Measurements from ENCODE around the gene FRMD6. TPM values are rescaled to one million over a fixed set of nuclear protein-coding genes. Genes with fewer than 3 reads are reported as not detected.
A peak's percentile ranks its signal among the peaks of the same experiment; 100 is the strongest.

The FRMD6 gene

GRCh38 chr14:51774209-51774608, 122.5 kb downstream of the FRMD6 start:
- H3K36me3 ChIP-seq (ENCODE audit: control insufficient read depth, insufficient read depth, low read length), result no peaks in the 10 kb centered on the region
- no CpG with 5 or more reads among the region's 19 CpGs for WGBS (ENCODE audit: extremely low coverage, insufficient coverage, low lambda C conversion rate)
- no peaks in the 10 kb centered on the region for H3K79me2 ChIP-seq (ENCODE audit: control insufficient read depth, insufficient read depth, low read length)

GRCh38 chr14:51776102-51776894, 124.6 kb downstream of the FRMD6 start:
- Histone ChIP-seq H2BK5ac (ENCODE audit: low read length) (no peak overlapping the region), H2AK5ac (ENCODE audit: low read length) (no peak overlapping the region), H2BK15ac (replicated peaks; ENCODE audit: low read depth) (no peak overlapping the region), H3K4me3 (ENCODE audit: low read length) (no peak overlapping the region), H3K79me2 (ENCODE audit: control insufficient read depth, insufficient read depth, low read length) (no peaks in the 10 kb centered on the region), H3K4ac (ENCODE audit: low read depth, low read length) (no peak overlapping the region), H3K79me1 (ENCODE audit: low read length) (no peaks in the 10 kb centered on the region), H3K9ac (ENCODE audit: low read length) (no peak overlapping the region), H2BK120ac (ENCODE audit: low read depth, low read length) (no peak overlapping the region), H3K4me2 (ENCODE audit: low read length) (peak overlapping the region; percentile 11), H3K23ac (ENCODE audit: low read length) (no peak overlapping the region), H3K4me1 (ENCODE audit: control insufficient read depth, low read depth, low read length) (no peaks in the 10 kb centered on the region), H3K36me3 (ENCODE audit: control insufficient read depth, insufficient read depth, low read length) (no peaks in the 10 kb centered on the region), H4K5ac (ENCODE audit: low read length) (no peak overlapping the region), H4K8ac (ENCODE audit: low read depth, low read length) (no peak overlapping the region), H3K18ac (ENCODE audit: low read length) (no peak overlapping the region), H3K27ac (ENCODE audit: low read depth, low read length) (no peak overlapping the region), H3K27me3 (ENCODE audit: insufficient read depth, low read length, poor library complexity) (no peaks in the 10 kb centered on the region), H3K56ac (ENCODE audit: low read length) (peak overlapping the region; percentile 54)
- peak; percentile 94 for DNase-seq
- WGBS (ENCODE audit: extremely low coverage, insufficient coverage, low lambda C conversion rate), result no CpG with 5 or more reads among the region's 13 CpGs

More at GRCh38 chr14:51774209-51774608, 122.5 kb downstream of the FRMD6 start:
- no peak overlapping the region for H4K8ac ChIP-seq (ENCODE audit: low read depth, low read length)
- H3K18ac ChIP-seq (ENCODE audit: low read length), result no peak overlapping the region
- no peak overlapping the region for H3K23ac ChIP-seq (ENCODE audit: low read length)
- no peak overlapping the region for H3K9ac ChIP-seq (ENCODE audit: low read length)
- H3K27ac ChIP-seq (ENCODE audit: low read depth, low read length), result no peak overlapping the region
- no peaks in the 10 kb centered on the region for H3K79me1 ChIP-seq (ENCODE audit: low read length)
- DNase-seq, result no peak
- no peaks in the 10 kb centered on the region for H3K4me1 ChIP-seq (ENCODE audit: control insufficient read depth, low read depth, low read length)
- H2BK15ac ChIP-seq (replicated peaks; ENCODE audit: low read depth), result no peak overlapping the region
- H3K56ac ChIP-seq (ENCODE audit: low read length), result no peak overlapping the region
- no peak overlapping the region for H2BK120ac ChIP-seq (ENCODE audit: low read depth, low read length)
- no peak overlapping the region for H4K5ac ChIP-seq (ENCODE audit: low read length)
- no peak overlapping the region for H3K4me2 ChIP-seq (ENCODE audit: low read length)
- H2BK5ac ChIP-seq (ENCODE audit: low read length), result no peak overlapping the region
- no peak overlapping the region for H2AK5ac ChIP-seq (ENCODE audit: low read length)
- no peaks in the 10 kb centered on the region for H3K27me3 ChIP-seq (ENCODE audit: insufficient read depth, low read length, poor library complexity)
- H3K4me3 ChIP-seq (ENCODE audit: low read length), result no peak overlapping the region
- no peak overlapping the region for H3K4ac ChIP-seq (ENCODE audit: low read depth, low read length)

GRCh38 chr14:51780006-51780692, 128.4 kb downstream of the FRMD6 start:
- no peak overlapping the region for H3K23ac ChIP-seq (ENCODE audit: low read length)
- H3K79me2 ChIP-seq (ENCODE audit: control insufficient read depth, insufficient read depth, low read length), result no peaks in the 10 kb centered on the region
- DNase-seq, result peak; percentile 70
- no peak overlapping the region for H3K56ac ChIP-seq (ENCODE audit: low read length)
- no peaks in the 10 kb centered on the region for H3K4me1 ChIP-seq (ENCODE audit: control insufficient read depth, low read depth, low read length)
- H3K27ac ChIP-seq (ENCODE audit: low read depth, low read length), result no peak overlapping the region
- H2BK120ac ChIP-seq (ENCODE audit: low read depth, low read length), result no peak overlapping the region
- no peak overlapping the region for H4K5ac ChIP-seq (ENCODE audit: low read length)
- no peak overlapping the region for H3K18ac ChIP-seq (ENCODE audit: low read length)
- H2AK5ac ChIP-seq (ENCODE audit: low read length), result no peak overlapping the region
- H2BK15ac ChIP-seq (replicated peaks; ENCODE audit: low read depth), result no peak overlapping the region
- no peaks in the 10 kb centered on the region for H3K36me3 ChIP-seq (ENCODE audit: control insufficient read depth, insufficient read depth, low read length)
- no peak overlapping the region for H3K4ac ChIP-seq (ENCODE audit: low read depth, low read length)
- no peak overlapping the region for H3K4me3 ChIP-seq (ENCODE audit: low read length)
- no peak overlapping the region for H2BK5ac ChIP-seq (ENCODE audit: low read length)
- H4K8ac ChIP-seq (ENCODE audit: low read depth, low read length), result no peak overlapping the region
- no CpG with 5 or more reads among the region's 13 CpGs for WGBS (ENCODE audit: extremely low coverage, insufficient coverage, low lambda C conversion rate)
- H3K9ac ChIP-seq (ENCODE audit: low read length), result no peak overlapping the region
- H3K79me1 ChIP-seq (ENCODE audit: low read length), result no peaks in the 10 kb centered on the region
- H3K4me2 ChIP-seq (ENCODE audit: low read length), result no peak overlapping the region
- no peaks in the 10 kb centered on the region for H3K27me3 ChIP-seq (ENCODE audit: insufficient read depth, low read length, poor library complexity)

Small RNA genes lying within 50 kb of the gene (small RNA-seq; reads per million reads assigned to genes)
- gene OR7E159P (ENCODE audit: insufficient read depth) (not detected), gene RNA5SP385 (ENCODE audit: insufficient read depth) (not detected), gene RNU6-301P (ENCODE audit: insufficient read depth) (not detected)
